H7 (cell line): ENCODE results near the gene DHRSX. TPM values are rescaled to one million over a fixed set of nuclear protein-coding genes. Genes with fewer than 3 reads are reported as not detected.
"Not testable (repeated sequence)": the region's sequence is repeated elsewhere in the genome, so short reads cannot be mapped to it uniquely, and the experiment has no call there.

Experiments
- DNase-seq: peaks from one replicate; pipeline ENCODE4 v3.0.0; 2012
- H3K27me3 ChIP-seq: 2 replicates; pipeline ENCODE4 v1.6.0; 2011; ENCODE audit warnings: mild to moderate bottlenecking, low read length; ENCODE audit not compliant: control insufficient read depth, insufficient read depth
- H3K36me3 ChIP-seq: replicated peaks from 2 replicates; pipeline ENCODE4 v1.5.1; 2011; ENCODE audit warnings: low read length; ENCODE audit not compliant: control insufficient read depth, insufficient read depth
- H3K4me3 ChIP-seq: 2 replicates; pipeline ENCODE4 v1.5.1; 2011; ENCODE audit warnings: low read depth, mild to moderate bottlenecking, control low read depth, low read length, moderate library complexity; ENCODE audit not compliant: insufficient read depth
- total RNA-seq: library from RNA; depleted of rRNA; stranded (reverse); fragments of >200 nt; shearing (Covaris generic); gene quantifications from 2 replicates; pipeline ENCODE4 v1.2.3, GENCODE V29; 2014

DHRSX gene
- total RNA-seq, 1 experiment from 2014 or later, result 25.5 TPM

DNA sequence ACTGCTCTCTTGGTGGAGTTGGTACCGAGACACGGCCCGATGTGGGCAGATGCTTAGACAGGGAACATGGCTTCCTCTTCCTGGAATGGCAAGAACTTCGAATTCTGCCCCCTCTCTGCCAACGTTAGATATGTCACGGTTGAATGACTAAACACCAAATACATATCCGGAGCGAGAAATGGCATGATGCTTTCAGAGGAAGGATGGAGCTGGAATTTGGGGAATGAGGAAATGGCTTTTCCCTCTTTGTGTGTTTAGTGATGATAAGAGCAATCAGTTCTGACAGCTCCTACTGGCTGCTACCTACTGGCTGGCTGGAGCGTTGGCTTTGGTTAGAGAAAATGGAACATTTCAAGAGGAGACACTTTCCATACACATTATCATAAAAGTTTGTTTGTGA lies 140.0 kb downstream of the DHRSX start:
- DNase-seq, result no peak
- Histone ChIP-seq H3K36me3 (no peaks in the 10 kb centered on the region; the same call in 1 of the 2 replicates), H3K27me3 (no peaks in the 10 kb centered on the region), H3K4me3 (no peak overlapping the region)

DNA sequence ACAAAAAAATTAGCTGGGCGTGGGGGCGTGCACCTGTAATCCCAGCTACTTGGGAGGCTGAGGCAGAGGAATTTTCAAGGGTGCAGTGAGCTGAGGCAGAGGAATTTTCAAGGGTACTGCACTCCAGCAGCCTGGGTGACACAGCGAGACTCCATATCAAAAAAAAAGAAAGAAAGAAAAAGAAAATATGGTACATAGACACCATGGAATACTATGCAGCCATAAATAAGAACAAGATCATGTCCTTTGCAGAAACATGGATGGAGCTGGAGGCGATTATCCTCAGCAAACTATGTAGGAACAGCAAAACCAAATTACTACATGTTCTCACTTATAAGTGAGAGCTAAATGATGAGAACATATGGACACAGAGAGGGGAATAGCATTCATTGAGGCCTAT lies 141.3 kb downstream of the DHRSX start:
- not testable (repeated sequence) for H3K27me3 ChIP-seq, H3K36me3 ChIP-seq, H3K4me3 ChIP-seq, DNase-seq

- DNase-seq, result no peak
- no peaks in the 10 kb centered on the region for H3K36me3 ChIP-seq
- H3K27me3 ChIP-seq, result no peaks in the 10 kb centered on the region
- no peak overlapping the region for H3K4me3 ChIP-seq
Observed at GRCh38 chrX:2351999-2352995, 148.5 kb downstream of the DHRSX start.

DNA sequence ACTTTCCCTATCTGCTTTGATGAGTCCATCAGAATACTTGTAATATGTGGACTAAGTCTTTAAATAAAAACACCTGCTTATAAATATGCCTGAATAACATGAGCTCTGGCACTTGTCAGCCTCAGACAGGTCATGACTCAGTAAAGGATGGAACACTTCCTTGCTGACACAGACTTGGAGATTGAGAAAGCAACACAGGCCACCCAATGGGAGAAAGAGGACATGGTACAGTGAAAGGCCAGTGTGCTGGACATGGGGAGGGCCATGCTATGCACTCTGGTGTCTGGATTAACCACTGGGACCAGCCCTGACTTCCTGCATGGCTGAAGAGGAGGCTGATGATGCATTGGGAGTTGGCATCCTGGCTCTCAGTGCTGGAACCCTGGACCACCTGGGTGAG lies 149.5 kb downstream of the DHRSX start:
- no peak overlapping the region for H3K4me3 ChIP-seq
- no peaks in the 10 kb centered on the region for H3K27me3 ChIP-seq
- H3K36me3 ChIP-seq, result no peaks in the 10 kb centered on the region
- no peak for DNase-seq

DNA sequence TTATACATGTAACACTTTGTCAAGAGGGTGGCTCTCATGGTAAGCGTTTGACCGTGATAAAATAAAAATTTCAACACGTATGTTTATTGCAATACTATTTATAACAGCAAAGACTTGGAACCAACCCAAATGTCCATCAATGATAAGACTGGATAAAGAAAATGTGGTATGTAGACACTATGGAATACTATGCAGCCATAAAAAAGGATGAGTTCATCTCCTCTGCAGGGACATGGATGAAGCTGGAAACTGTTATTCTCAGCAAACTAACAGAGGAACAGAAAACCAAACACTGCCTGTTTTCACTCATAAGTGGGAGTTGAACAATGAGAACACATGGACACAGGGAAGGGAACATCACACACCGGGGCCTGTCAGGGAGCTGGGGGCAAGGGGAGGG lies 150.1 kb downstream of the DHRSX start:
- not testable (repeated sequence) for H3K4me3 ChIP-seq, DNase-seq, H3K27me3 ChIP-seq, H3K36me3 ChIP-seq

DNA sequence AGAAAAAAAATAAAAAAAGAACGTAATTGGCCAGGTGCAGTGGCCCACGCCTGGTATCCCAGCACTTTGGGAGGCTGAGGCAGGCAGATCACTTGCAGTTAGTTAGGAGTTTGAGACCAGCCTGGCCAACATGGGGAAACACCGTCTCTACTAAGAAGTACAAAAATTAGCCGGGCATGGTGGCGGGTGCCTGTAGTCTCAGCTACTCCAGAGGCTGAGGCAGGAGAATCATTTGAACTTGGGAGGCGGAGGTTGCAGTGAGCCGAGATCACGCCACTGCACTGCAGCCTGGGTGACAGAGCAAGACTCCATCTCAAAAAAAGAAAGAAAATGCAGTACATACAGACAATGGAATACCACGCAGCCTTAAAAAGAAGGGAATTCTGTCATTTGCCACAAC lies 150.7 kb downstream of the DHRSX start:
- H3K4me3 ChIP-seq, DNase-seq, H3K27me3 ChIP-seq, H3K36me3 ChIP-seq: not testable (repeated sequence)

DNA sequence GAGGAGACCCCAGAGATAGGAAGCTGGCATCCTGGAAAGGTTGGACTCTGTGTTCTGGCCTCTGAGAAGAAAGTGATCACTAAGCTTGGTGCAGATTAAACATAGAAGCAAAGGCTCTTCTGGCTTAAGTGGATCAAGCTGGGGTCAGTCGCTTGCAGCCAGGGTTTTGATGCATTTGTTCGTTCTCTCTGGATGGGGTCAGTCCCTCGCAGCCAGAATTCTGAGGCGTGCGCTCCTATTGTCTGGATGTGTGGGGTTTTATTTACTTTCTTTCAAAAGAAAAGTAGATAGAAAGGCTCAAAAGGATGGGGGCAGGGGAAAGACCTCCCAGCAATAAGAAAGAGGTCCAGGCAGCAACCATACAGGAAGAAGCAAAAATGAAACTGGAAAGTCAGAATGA lies 152.6 kb downstream of the DHRSX start:
- no peak for DNase-seq
- Histone ChIP-seq H3K36me3 (no peaks in the 10 kb centered on the region), H3K27me3 (no peaks in the 10 kb centered on the region), H3K4me3 (no peak overlapping the region)

GRCh38 chrX:2346158-2346557 lies 154.6 kb downstream of the DHRSX start:
- no peak for DNase-seq
- Histone ChIP-seq H3K27me3 (no peaks in the 10 kb centered on the region), H3K4me3 (no peak overlapping the region), H3K36me3 (no peaks in the 10 kb centered on the region)

DNA sequence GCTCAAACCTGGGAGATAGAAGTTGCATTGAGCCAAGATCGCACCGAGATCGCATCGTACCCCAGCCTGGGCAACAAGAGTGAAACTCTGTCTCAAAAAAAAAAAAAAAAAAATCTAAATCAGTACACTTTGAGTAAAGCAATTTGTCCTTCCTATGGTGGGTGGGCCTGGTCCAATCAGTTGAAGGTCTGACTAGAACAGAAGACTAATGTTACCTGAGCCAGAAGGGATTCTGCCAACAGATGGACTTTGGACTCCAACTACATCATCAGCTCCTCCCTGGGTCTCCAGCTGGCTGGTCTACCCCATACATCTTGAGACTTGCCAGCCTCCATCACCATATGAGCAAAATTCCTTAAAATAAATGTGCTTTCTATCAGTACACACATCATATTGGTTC lies 155.2 kb downstream of the DHRSX start:
- no peaks in the 10 kb centered on the region for H3K27me3 ChIP-seq
- H3K36me3 ChIP-seq, result no peaks in the 10 kb centered on the region
- DNase-seq, result no peak
- no peak overlapping the region for H3K4me3 ChIP-seq

DNA sequence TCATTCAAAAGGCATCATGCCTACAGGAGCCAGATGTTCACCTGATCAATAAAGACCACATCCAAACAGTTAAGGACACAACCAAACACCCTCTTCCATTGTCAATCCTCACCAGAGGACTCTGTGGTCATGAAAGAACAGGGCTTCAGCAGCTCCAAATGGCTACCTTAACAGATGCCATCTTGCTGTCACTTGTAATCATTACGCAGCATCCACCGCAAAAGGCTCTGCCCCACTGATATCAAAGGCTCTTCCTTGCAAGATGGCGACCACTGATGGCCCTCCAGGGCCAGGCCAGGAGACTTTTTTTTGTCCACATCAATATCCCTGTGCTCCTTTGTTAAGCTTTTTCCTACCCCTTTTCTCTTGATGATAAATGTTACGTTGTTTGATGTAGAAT lies 157.4 kb downstream of the DHRSX start:
- DNase-seq, result no peak
- Histone ChIP-seq H3K36me3 (no peaks in the 10 kb centered on the region), H3K4me3 (no peak overlapping the region), H3K27me3 (no peaks in the 10 kb centered on the region)

DNA sequence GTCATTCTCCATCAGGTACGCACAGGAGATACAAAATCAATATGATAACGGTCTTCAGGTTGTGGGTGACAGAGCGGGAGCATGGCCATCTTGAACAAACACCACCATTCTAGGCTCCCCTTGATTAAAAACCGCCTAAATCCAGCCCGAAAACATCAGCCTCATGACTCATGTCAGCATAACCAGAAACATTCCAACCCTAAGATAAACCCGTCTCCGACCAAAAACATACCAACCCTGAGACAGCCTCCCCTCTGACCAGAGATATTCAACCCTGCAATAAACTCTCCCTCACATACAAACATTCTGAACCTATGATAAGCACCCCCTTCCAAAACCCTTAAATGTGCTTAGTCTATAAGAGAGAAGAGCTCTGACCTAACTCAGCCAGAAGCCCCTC lies 157.9 kb downstream of the DHRSX start:
- Histone ChIP-seq H3K4me3 (no peak overlapping the region), H3K36me3 (no peaks in the 10 kb centered on the region), H3K27me3 (no peaks in the 10 kb centered on the region)
- no peak for DNase-seq

- DNase-seq, result no peak
- no peaks in the 10 kb centered on the region for H3K27me3 ChIP-seq
Observed at GRCh38 chrX:2342281-2342688, 158.5 kb downstream of the DHRSX start.

GRCh38 chrX:2340991-2341390 lies 159.8 kb downstream of the DHRSX start:
- Histone ChIP-seq H3K36me3 (no peaks in the 10 kb centered on the region), H3K27me3 (no peaks in the 10 kb centered on the region), H3K4me3 (no peak overlapping the region)
- no peak for DNase-seq

More at GRCh38 chrX:2342281-2342688, 158.5 kb downstream of the DHRSX start:
- Histone ChIP-seq H3K36me3 (no peaks in the 10 kb centered on the region), H3K4me3 (no peak overlapping the region)

GRCh38 chrX:2336181-2336580 lies 164.6 kb downstream of the DHRSX start:
- Histone ChIP-seq H3K4me3 (no peak overlapping the region), H3K36me3 (no peaks in the 10 kb centered on the region), H3K27me3 (no peaks in the 10 kb centered on the region)
- no peak for DNase-seq

GRCh38 chrX:2334237-2334636 lies 166.5 kb downstream of the DHRSX start:
- DNase-seq, result no peak
- Histone ChIP-seq H3K4me3 (no peak overlapping the region), H3K36me3 (no peaks in the 10 kb centered on the region), H3K27me3 (no peaks in the 10 kb centered on the region)
